Stimulated activated CD4-positive, alpha-beta T cell treated with anti-CD3 and anti-CD28 coated beads, Interleukin-2, amount 100 ng/mL, for 4 hours (primary cell): Measurements from ENCODE around the gene SAPCD2.
"Not testable (repeated sequence)": the region's sequence is repeated elsewhere in the genome, so short reads cannot be mapped to it uniquely, and the experiment has no call there.

ENCODE experiments used
- DNase-seq: peaks from one replicate; pipeline ENCODE4 v3.0.0-alpha.2; 2020; ENCODE audit warnings: low read depth

SAPCD2 gene

GRCh38 chr9:137048655-137049543 lies 21.5 kb downstream of the SAPCD2 start:
- DNase-seq = no peak

- peak; percentile 58 for DNase-seq
Measured at GRCh38 chr9:137046088-137046787, 24.1 kb downstream of the SAPCD2 start, which contains the start of gene NPDC1. NPDC1 (minus strand) TSS chr9:137046177; CDS start chr9:137045989, 188 bp downstream.

GRCh38 chr9:137045294-137046087 lies 24.9 kb downstream of the SAPCD2 start:
- no peak for DNase-seq

GRCh38 chr9:137044502-137045177 lies 25.7 kb downstream of the SAPCD2 start:
- DNase-seq = no peak

GRCh38 chr9:137044037-137044436 lies 26.3 kb downstream of the SAPCD2 start:
- no peak for DNase-seq

GRCh38 chr9:137042751-137043727 lies 27.3 kb downstream of the SAPCD2 start:
- DNase-seq = no peak

GRCh38 chr9:137041124-137041523 lies 29.2 kb downstream of the SAPCD2 start:
- DNase-seq = no peak

- DNase-seq = no peak
Measured at GRCh38 chr9:137040568-137040967, 29.8 kb downstream of the SAPCD2 start.

GRCh38 chr9:137039611-137040366 lies 30.6 kb downstream of the SAPCD2 start:
- DNase-seq = no peak

- DNase-seq = no peak
Measured at GRCh38 chr9:137038916-137039315, 31.4 kb downstream of the SAPCD2 start.

GRCh38 chr9:137037483-137037882 lies 32.9 kb downstream of the SAPCD2 start:
- no peak for DNase-seq

GRCh38 chr9:137037035-137037434 lies 33.3 kb downstream of the SAPCD2 start:
- DNase-seq = no peak

- no peak for DNase-seq
Measured at GRCh38 chr9:137035937-137036336, 34.4 kb downstream of the SAPCD2 start.

GRCh38 chr9:137035507-137035834 lies 34.9 kb downstream of the SAPCD2 start:
- DNase-seq = no peak

- DNase-seq = peak; percentile 77
Measured at GRCh38 chr9:137034709-137035506, 35.4 kb downstream of the SAPCD2 start.

- DNase-seq = no peak
Measured at GRCh38 chr9:137034039-137034708, 36.2 kb downstream of the SAPCD2 start.

GRCh38 chr9:137033481-137033880 lies 36.9 kb downstream of the SAPCD2 start:
- not testable (repeated sequence) for DNase-seq

- no peak for DNase-seq
Measured at GRCh38 chr9:137032858-137033257, 37.5 kb downstream of the SAPCD2 start.
